Fibroblast of lung (primary cell): Measurements from ENCODE around the gene CLPX. TPM values are rescaled to one million over a fixed set of nuclear protein-coding genes. Genes with fewer than 3 reads are reported as not detected.

ENCODE experiments used
- DNase-seq, 2 donors: peaks; one replicate each; pipeline versions ENCODE4 v3.0.0 to v3.0.0-alpha.2; 2010; ENCODE audit warnings: low read depth in 2 of 2
- H2AFZ ChIP-seq: 2 replicates; pipeline ENCODE4 v1.5.1; 2012; ENCODE audit warnings: low read length, control low read depth, inconsistent platforms
- H3K27ac ChIP-seq: 2 replicates; pipeline ENCODE4 v1.5.1; 2011; ENCODE audit warnings: low read length, control low read depth; ENCODE audit not compliant: insufficient read depth
- H3K27me3 ChIP-seq: 2 replicates; pipeline ENCODE4 v1.5.1; 2011; ENCODE audit warnings: mild to moderate bottlenecking, low read length; ENCODE audit not compliant: control insufficient read depth, insufficient read depth
- H3K36me3 ChIP-seq: 2 replicates; pipeline ENCODE4 v1.5.1; 2011; ENCODE audit warnings: low read length; ENCODE audit not compliant: control insufficient read depth, insufficient read depth
- H3K4me1 ChIP-seq: 2 replicates; pipeline ENCODE4 v1.5.1; 2011; ENCODE audit warnings: low read length; ENCODE audit not compliant: control insufficient read depth, insufficient read depth; ENCODE audit errors: extremely low read depth
- H3K4me2 ChIP-seq: 2 replicates; pipeline ENCODE4 v1.5.1; 2011; ENCODE audit warnings: low read length, control low read depth; ENCODE audit not compliant: insufficient read depth; ENCODE audit errors: extremely low read depth
- H3K4me3 ChIP-seq, 4 experiments: fragments of 200-600 bp in 1 of 4; sonication (generic) in 1 of 4; replicated peaks in 1 of 4; 2 replicates each; pipeline ENCODE4 v1.5.1; 2011 to 2016; ENCODE audit warnings: low read length in 4 of 4, low read depth in 3 of 4, mild to moderate bottlenecking in 3 of 4, control low read depth in 2 of 4, inconsistent platforms in 1 of 4, mixed read lengths in 1 of 4; ENCODE audit not compliant: insufficient read depth in 1 of 4; ENCODE audit errors: control extremely low read depth in 1 of 4
- H3K79me2 ChIP-seq: 2 replicates; pipeline ENCODE4 v1.5.1; 2012; ENCODE audit warnings: mild to moderate bottlenecking, low read length, inconsistent platforms; ENCODE audit not compliant: control insufficient read depth, insufficient read depth
- H3K9ac ChIP-seq: 2 replicates; pipeline ENCODE4 v1.5.1; 2011; ENCODE audit warnings: mild to moderate bottlenecking, low read length, control low read depth; ENCODE audit not compliant: insufficient read depth
- H3K9me3 ChIP-seq: 2 replicates; pipeline ENCODE4 v1.5.1; 2012; ENCODE audit warnings: low read depth, low read length; ENCODE audit not compliant: control insufficient read depth, insufficient read depth
- H4K20me1 ChIP-seq: 2 replicates; pipeline ENCODE4 v1.5.1; 2011; ENCODE audit warnings: low read length; ENCODE audit not compliant: control insufficient read depth, insufficient read depth; ENCODE audit errors: extremely low read depth
- EZH2 ChIP-seq: IDR thresholded peaks from 2 replicates; pipeline ENCODE4 v1.5.1; 2012; ENCODE audit warnings: low read length, control low read depth, mild to moderate bottlenecking; ENCODE audit errors: missing control alignments
- polyA plus RNA-seq, 2 donors: library from polyadenylated mRNA; depleted of rRNA in 1 of 2; stranded (reverse) in 1 of 2; unstranded in 1 of 2; fragments of >200 nt; gene quantifications; 2 replicates each; pipeline ENCODE4 v1.2.1, GENCODE V29; 2011 to 2012; ENCODE audit warnings: missing spikeins in 1 of 2
- total RNA-seq: library from RNA; depleted of rRNA; stranded (reverse); fragments of >200 nt; gene quantifications from 2 replicates; pipeline ENCODE4 v1.2.1, GENCODE V29; 2014
- TF ChIP-seq, protein P1 (sequence below), 2 donors: IDR thresholded peaks in 1 of 2; conservative IDR thresholded peaks in 1 of 2; 1 replicate in 1 of 2; 2 replicates in 1 of 2; pipeline ENCODE4 v1.5.1; 2011 to 2012; ENCODE audit warnings: low read length in 2 of 2, control low read depth in 1 of 2, inconsistent platforms in 1 of 2, low read depth in 1 of 2, mild to moderate bottlenecking in 1 of 2

The CLPX gene
- total and polyA plus RNA-seq, 2 donors (not counting 1 experiment from before 2014, with no cell fraction given) = 36.2 to 53.4 TPM

- H3K79me2 ChIP-seq = no peaks in the 10 kb centered on the region
- H3K27ac ChIP-seq = no peak overlapping the region
- H2AFZ ChIP-seq = no peak overlapping the region
- H3K4me3 ChIP-seq = no peak overlapping the region
- H4K20me1 ChIP-seq = no peaks in the 10 kb centered on the region
- no peak overlapping the region for H3K4me2 ChIP-seq
- no peak for TF ChIP-seq EZH2
- TF ChIP-seq, protein P1, sequence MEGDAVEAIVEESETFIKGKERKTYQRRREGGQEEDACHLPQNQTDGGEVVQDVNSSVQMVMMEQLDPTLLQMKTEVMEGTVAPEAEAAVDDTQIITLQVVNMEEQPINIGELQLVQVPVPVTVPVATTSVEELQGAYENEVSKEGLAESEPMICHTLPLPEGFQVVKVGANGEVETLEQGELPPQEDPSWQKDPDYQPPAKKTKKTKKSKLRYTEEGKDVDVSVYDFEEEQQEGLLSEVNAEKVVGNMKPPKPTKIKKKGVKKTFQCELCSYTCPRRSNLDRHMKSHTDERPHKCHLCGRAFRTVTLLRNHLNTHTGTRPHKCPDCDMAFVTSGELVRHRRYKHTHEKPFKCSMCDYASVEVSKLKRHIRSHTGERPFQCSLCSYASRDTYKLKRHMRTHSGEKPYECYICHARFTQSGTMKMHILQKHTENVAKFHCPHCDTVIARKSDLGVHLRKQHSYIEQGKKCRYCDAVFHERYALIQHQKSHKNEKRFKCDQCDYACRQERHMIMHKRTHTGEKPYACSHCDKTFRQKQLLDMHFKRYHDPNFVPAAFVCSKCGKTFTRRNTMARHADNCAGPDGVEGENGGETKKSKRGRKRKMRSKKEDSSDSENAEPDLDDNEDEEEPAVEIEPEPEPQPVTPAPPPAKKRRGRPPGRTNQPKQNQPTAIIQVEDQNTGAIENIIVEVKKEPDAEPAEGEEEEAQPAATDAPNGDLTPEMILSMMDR (conservative IDR thresholded peaks at IDR 0.05 in 1 of 2, IDR thresholded peaks at IDR 0.05 in 1 of 2; ENCODE audit: low read depth in 1 of 2, low read length in 2 of 2) = no peak
- no peaks in the 10 kb centered on the region for H3K4me1 ChIP-seq
- DNase-seq = no peak
- H3K9me3 ChIP-seq = no peaks in the 10 kb centered on the region
- H3K9ac ChIP-seq = no peak overlapping the region
- H3K36me3 ChIP-seq = no peaks in the 10 kb centered on the region
- H3K27me3 ChIP-seq = peaks cover 3% of the 10 kb centered on the region
Measured at GRCh38 chr15:65217526-65218482, 32.7 kb upstream of the CLPX start.

- H3K79me2 ChIP-seq = no peaks in the 10 kb centered on the region
- peaks cover 6% of the 10 kb centered on the region for H3K27me3 ChIP-seq
- H3K4me3 ChIP-seq = no peak overlapping the region
- H4K20me1 ChIP-seq = no peaks in the 10 kb centered on the region
- H3K9ac ChIP-seq = no peak overlapping the region
- no peak overlapping the region for H3K27ac ChIP-seq
- H3K36me3 ChIP-seq = no peaks in the 10 kb centered on the region
- TF ChIP-seq, protein P1 (conservative IDR thresholded peaks at IDR 0.05 in 1 of 2, IDR thresholded peaks at IDR 0.05 in 1 of 2; ENCODE audit: low read depth in 1 of 2, low read length in 2 of 2) = no peak
- TF ChIP-seq EZH2 = no peak
- no peak for DNase-seq
- H3K4me2 ChIP-seq = no peak overlapping the region
- no peak overlapping the region for H2AFZ ChIP-seq
- H3K4me1 ChIP-seq = no peaks in the 10 kb centered on the region
- no peaks in the 10 kb centered on the region for H3K9me3 ChIP-seq
Measured at GRCh38 chr15:65215496-65215895, 30.4 kb upstream of the CLPX start.

GRCh38 chr15:65214010-65214409, 28.9 kb upstream of the CLPX start:
- H3K4me3 ChIP-seq = no peak overlapping the region
- no peaks in the 10 kb centered on the region for H4K20me1 ChIP-seq
- no peaks in the 10 kb centered on the region for H3K4me1 ChIP-seq
- H3K9me3 ChIP-seq = no peaks in the 10 kb centered on the region
- no peak overlapping the region for H3K27ac ChIP-seq
- no peaks in the 10 kb centered on the region for H3K36me3 ChIP-seq
- no peak for TF ChIP-seq EZH2
- TF ChIP-seq, protein P1 (conservative IDR thresholded peaks at IDR 0.05 in 1 of 2, IDR thresholded peaks at IDR 0.05 in 1 of 2; ENCODE audit: low read depth in 1 of 2, low read length in 2 of 2) = no peak
- no peaks in the 10 kb centered on the region for H3K79me2 ChIP-seq
- H3K27me3 ChIP-seq = peaks cover 10% of the 10 kb centered on the region
- H3K4me2 ChIP-seq = no peak overlapping the region
- H3K9ac ChIP-seq = no peak overlapping the region
- DNase-seq = no peak
- no peak overlapping the region for H2AFZ ChIP-seq
